Activated CD8-positive, alpha-beta memory T cell treated with anti-CD3 and anti-CD28 coated beads for 4 hours (primary cell): ENCODE measurements around the gene CASP2.

Experiments used
- DNase-seq, 2 donors: peaks; one replicate each; pipeline ENCODE4 v3.0.0-alpha.2; 2020; ENCODE audit warnings: low read depth in 2 of 2

The CASP2 gene

GRCh38 chr7:143295870-143296269 is 7.7 kb downstream of the CASP2 start:
- DNase-seq, result no peak

DNA sequence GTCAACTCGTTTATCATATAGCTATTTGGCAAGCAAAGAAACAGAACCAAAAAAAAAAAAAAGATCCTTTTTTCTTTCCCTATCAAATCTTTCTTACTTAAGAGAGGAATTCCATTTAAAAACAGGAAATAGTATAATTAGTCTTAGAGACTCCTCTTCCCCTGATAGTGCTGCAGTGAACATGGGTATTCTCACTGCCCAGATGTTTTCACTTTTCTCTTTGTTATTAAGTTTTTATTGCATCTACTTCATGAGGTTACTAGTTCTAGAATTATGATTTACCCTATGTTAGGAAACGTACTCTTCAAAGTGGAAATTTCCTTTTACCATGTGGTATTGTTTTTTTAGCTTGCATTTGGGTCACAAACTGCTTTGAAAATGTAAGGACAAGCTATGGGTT is 8.5 kb downstream of the CASP2 start:
- no peak for DNase-seq

DNA sequence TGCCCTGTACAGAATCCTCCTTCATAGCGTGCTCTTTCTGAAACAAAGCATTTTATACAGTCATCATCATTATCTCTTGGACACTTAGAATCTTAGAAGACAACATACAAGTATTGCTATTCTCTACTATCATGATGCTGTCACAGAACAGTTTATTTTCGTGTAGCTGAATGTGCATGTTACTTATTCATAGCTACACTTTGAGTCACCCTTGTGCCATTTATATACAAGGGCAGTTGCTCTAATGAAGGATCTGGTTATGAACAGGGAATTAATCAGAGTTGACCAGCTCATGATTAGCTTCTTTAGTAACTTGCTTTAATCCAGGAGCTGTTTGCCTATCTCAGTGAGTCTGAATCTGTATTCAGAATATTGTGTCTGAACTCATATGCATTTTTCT is 11.2 kb downstream of the CASP2 start:
- no peak for DNase-seq

GRCh38 chr7:143299840-143300239 is 11.7 kb downstream of the CASP2 start:
- DNase-seq, result peak in 1 of 2 donors; percentile 27

- no peak for DNase-seq
These were observed 13.1 kb downstream of the CASP2 start for GRCh38 chr7:143300959-143301935.

- no peak for DNase-seq
These were observed 15.6 kb downstream of the CASP2 start for GRCh38 chr7:143303733-143304132.

DNA sequence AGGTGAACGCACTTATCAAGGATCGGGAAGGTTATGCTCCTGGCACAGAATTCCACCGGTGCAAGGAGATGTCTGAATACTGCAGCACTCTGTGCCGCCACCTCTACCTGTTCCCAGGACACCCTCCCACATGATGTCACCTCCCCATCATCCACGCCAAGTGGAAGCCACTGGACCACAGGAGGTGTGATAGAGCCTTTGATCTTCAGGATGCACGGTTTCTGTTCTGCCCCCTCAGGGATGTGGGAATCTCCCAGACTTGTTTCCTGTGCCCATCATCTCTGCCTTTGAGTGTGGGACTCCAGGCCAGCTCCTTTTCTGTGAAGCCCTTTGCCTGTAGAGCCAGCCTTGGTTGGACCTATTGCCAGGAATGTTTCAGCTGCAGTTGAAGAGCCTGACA is 16.8 kb downstream of the CASP2 start:
- DNase-seq, result no peak

DNA sequence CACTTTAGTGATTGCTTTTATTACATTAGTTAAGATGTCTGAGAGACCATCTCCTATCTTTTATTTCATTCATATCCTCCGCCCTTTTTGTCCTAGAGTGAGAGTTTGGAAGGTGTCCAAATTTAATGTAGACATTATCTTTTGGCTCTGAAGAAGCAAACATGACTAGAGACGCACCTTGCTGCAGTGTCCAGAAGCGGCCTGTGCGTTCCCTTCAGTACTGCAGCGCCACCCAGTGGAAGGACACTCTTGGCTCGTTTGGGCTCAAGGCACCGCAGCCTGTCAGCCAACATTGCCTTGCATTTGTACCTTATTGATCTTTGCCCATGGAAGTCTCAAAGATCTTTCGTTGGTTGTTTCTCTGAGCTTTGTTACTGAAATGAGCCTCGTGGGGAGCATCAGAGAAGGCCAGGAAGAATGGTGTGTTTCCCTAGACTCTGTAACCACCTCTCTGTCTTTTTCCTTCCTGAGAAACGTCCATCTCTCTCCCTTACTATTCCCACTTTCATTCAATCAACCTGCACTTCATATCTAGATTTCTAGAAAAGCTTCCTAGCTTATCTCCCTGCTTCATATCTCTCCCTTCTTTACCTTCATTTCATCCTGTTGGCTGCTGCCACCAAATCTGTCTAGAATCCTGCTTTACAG is 17.4 kb downstream of the CASP2 start:
- DNase-seq, result peak in 1 of 2 donors; percentile 39

- DNase-seq, result no peak
These were observed 20.5 kb downstream of the CASP2 start for GRCh38 chr7:143308632-143309031.

DNA sequence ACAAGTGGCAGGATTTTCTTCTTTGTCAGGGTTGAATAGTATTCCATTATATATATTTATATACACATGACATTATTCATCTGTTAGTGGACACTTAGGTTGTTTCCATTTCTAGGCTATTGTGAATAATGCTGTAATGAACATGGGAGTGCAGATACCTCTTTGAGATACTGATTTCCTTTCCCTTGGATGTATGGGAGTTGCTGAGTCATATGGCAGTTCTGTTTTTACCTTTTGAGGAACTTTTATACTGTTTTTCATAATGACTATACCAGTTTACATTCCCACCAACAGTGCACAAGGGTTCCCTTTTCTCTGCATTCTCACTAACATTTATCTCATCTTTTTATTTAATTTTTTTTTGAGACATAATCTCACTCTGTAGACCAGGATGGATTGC is 26.0 kb downstream of the CASP2 start:
- no peak for DNase-seq

DNA sequence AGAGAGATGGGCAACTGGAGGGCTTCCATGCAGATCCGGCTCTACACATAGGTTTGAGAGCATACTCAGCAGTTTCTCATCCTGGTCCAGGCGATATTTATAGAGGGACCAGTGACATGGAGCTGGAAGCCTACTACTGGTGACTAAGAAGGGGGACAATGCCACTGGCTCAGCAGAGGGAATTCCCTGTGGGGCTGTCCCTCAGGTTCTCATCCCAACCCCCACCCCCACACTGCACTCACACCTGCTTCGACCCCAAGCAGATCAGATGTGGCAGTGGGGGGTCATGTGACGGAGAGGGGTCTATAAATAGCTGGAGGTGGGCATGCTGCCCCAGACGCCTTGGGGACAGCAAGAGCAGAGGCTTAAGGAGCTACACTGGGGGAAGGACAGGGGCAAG is 27.6 kb downstream of the CASP2 start, which contains the start of gene CLCN1:
CLCN1 (plus strand) TSS at position 336 of the 400 bp plus-strand sequence. CDS start 102 bp downstream, outside the sequence.
- no peak for DNase-seq

- DNase-seq, result no peak
These were observed 28.3 kb downstream of the CASP2 start for GRCh38 chr7:143316492-143316891.

- no peak for DNase-seq
These were observed 30.5 kb downstream of the CASP2 start for GRCh38 chr7:143318661-143319060.

- DNase-seq, result no peak
These were observed 32.5 kb downstream of the CASP2 start for GRCh38 chr7:143320620-143321019.

- DNase-seq, result no peak
These were observed 33.1 kb downstream of the CASP2 start for GRCh38 chr7:143321242-143321641.

GRCh38 chr7:143321734-143322133 is 33.6 kb downstream of the CASP2 start:
- no peak for DNase-seq

- no peak for DNase-seq
These were observed 34.8 kb downstream of the CASP2 start for GRCh38 chr7:143322760-143323633.

DNA sequence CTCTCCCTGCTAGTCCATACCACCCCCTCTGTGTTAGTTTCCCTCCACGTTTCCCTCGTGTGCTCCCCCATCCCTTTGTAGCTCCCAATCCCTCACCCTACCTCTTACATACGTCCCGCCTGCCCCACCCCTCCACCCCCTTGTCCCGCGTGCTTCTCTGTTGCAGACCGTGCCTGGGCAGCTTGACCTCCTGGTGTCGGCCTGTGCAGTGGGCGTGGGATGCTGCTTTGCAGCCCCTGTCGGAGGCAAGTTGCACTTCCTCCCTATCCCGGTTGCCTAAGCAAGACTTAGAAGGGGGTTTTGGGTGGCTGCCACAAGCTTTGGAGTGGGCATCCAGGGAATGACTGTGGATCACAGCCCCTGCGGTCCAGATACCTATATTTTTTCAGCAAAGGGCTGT is 35.5 kb downstream of the CASP2 start:
- no peak for DNase-seq

DNA sequence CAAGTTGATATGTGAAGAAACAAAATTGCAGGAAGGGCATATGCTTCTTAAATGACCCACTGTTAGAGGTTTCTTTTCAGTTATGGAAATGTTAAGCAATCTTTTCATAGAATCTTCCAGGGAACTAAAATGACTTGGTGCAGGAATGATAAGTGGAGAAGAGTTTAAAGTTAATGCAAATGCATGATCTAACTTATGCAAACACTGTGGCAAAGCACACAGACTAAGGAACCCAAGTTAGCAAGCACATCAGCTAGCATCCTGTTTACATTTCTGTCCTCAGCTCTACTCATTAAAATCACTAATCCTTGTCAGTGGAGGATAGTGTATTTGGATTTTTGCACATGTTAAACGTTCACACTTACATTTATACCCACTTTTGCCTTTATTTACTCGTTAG is 37.1 kb downstream of the CASP2 start:
- no peak for DNase-seq

- DNase-seq, result no peak
These were observed 39.8 kb downstream of the CASP2 start for GRCh38 chr7:143327903-143328302.

DNA sequence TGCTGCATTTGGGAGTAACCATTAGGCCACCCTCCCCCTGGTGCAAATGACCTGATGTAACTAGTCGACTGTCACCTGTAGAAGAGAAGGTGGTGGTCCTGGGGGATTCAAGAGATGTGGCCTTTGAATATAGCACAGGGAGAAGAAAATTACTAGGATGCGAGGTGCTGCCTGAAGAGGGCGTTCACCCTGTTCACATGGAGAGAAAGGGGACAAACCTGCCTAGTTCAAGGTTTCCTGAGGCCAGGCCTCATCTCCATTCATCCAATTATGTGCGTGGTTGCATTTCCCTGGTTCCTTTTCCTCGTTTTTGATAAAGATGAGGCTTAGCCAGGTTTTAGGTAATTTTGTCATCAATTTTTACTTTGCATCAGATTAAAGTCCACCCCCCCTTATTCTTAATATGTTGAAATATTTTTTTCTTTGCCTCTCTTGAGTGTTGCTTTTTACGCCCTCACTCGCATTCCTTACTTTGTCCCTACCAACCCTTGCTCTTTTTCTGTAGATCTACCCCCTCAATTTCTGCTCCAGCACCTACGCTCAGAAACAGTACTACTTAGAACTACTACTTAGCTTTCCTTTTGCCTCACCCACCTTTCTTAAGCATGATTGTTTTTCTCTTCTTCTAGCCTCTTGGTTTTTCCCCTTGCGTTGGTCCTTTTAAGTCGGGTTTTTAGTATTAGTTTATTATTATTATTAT is 41.5 kb downstream of the CASP2 start:
- DNase-seq, result no peak
